Activated CD8-positive, alpha-beta T cell treated with anti-CD3 and anti-CD28 coated beads for 36 hours (primary cell): ENCODE measurements around the gene KLHL40. TPM values are rescaled to one million over a fixed set of nuclear protein-coding genes. Genes with fewer than 3 reads are reported as not detected.

ENCODE experiments used
- ATAC-seq: fragments of 200-7000 bp; cut with Tn5 transposase; one replicate; pipeline ENCODE4 v1.10.0; 2021; ENCODE audit warnings: mild to moderate bottlenecking, moderate library complexity
- CTCF ChIA-PET: fragments of 350-600 bp; sonication (Branson Sonifier 250); formaldehyde crosslinking; loops from one replicate; lab custom pipeline; 2021; ENCODE audit warnings: antibody characterized with exemption; lab: Charles Lee
- POLR2A ChIA-PET: fragments of 350-600 bp; sonication (Branson Sonifier 250); formaldehyde crosslinking; loops from one replicate; lab custom pipeline; 2021; ENCODE audit warnings: antibody characterized with exemption; lab: Charles Lee
- DNase-seq: peaks from one replicate; pipeline ENCODE4 v3.0.0-alpha.2; 2020
- H3K27ac Mint-ChIP-seq: one replicate; pipeline ENCODE4 v1.8.0; 2021; ENCODE audit warnings: mild to moderate bottlenecking, mixed read lengths
- H3K27me3 Mint-ChIP-seq: one replicate; pipeline ENCODE4 v1.8.0; 2021; ENCODE audit warnings: mixed read lengths
- H3K36me3 Mint-ChIP-seq: one replicate; pipeline ENCODE4 v1.8.0; 2021; ENCODE audit warnings: low read depth, mixed read lengths
- H3K4me1 Mint-ChIP-seq: one replicate; pipeline ENCODE4 v1.8.0; 2021; ENCODE audit warnings: low read depth, mixed read lengths
- H3K4me3 Mint-ChIP-seq: one replicate; pipeline ENCODE4 v1.8.0; 2021; ENCODE audit warnings: mild to moderate bottlenecking, moderate library complexity, mixed read lengths
- H3K9me3 Mint-ChIP-seq: one replicate; pipeline ENCODE4 v1.8.0; 2021; ENCODE audit warnings: mixed read lengths
- CTCF ChIP-seq: fragments of 200-600 bp; IDR thresholded peaks from one replicate; pipeline ENCODE4 v1.8.0; 2022; ENCODE audit warnings: antibody characterized with exemption, mild to moderate bottlenecking
- intact Hi-C: fragments of 100-400 bp; cut with micrococcal nuclease; formaldehyde crosslinking; loops from one replicate; pipeline ENCODE4 v1.10.0; 2022
- total RNA-seq, 2 experiments: library from RNA; stranded (reverse); gene quantifications; one replicate each; pipeline ENCODE4 v1.2.3, GENCODE V29; 2021

Gene KLHL40
- total RNA-seq, 2 experiments from 2014 or later: not detected

- DNase-seq: no peak
- H3K9me3 Mint-ChIP-seq: no peaks in the 10 kb centered on the region
- CTCF ChIA-PET: no interaction called here
- no peaks in the 10 kb centered on the region for H3K36me3 Mint-ChIP-seq
- intact Hi-C loops: no loop called here
- POLR2A ChIA-PET: no interaction called here
- H3K4me1 Mint-ChIP-seq: no peaks in the 10 kb centered on the region
- no peak overlapping the region for H3K27ac Mint-ChIP-seq
- no peak overlapping the region for H3K4me3 Mint-ChIP-seq
- ATAC-seq: no peak
- H3K27me3 Mint-ChIP-seq: no peaks in the 10 kb centered on the region
- no peak for TF ChIP-seq CTCF
Measured at GRCh38 chr3:42667523-42668412, 17.6 kb upstream of the KLHL40 start.

- H3K9me3 Mint-ChIP-seq: no peaks in the 10 kb centered on the region
- no peak for DNase-seq
- CTCF ChIA-PET: interaction anchor here (1.7 kb wide), 1 partner anchor 76 kb away, joined by 5 read pairs; no protein-coding TSS in a partner anchor
Measured at GRCh38 chr3:42668413-42668760, 16.9 kb upstream of the KLHL40 start.

GRCh38 chr3:42668793-42669217 lies 16.5 kb upstream of the KLHL40 start:
- H3K27ac Mint-ChIP-seq: no peak overlapping the region
- H3K27me3 Mint-ChIP-seq: no peaks in the 10 kb centered on the region
- TF ChIP-seq CTCF: no peak
- H3K4me1 Mint-ChIP-seq: no peaks in the 10 kb centered on the region
- H3K36me3 Mint-ChIP-seq: no peaks in the 10 kb centered on the region
- H3K4me3 Mint-ChIP-seq: no peak overlapping the region
- intact Hi-C loops: no loop called here
- no peaks in the 10 kb centered on the region for H3K9me3 Mint-ChIP-seq
- ChIA-PET CTCF (interaction anchor here (1.7 kb wide), 1 partner anchor 76 kb away, joined by 5 read pairs; no protein-coding TSS in a partner anchor), POLR2A (no interaction called here)
- DNase-seq (no peak), ATAC-seq (no peak)

More at GRCh38 chr3:42668413-42668760, 16.9 kb upstream of the KLHL40 start:
- POLR2A ChIA-PET: no interaction called here
- Mint-ChIP-seq H3K27ac (no peak overlapping the region), H3K4me3 (no peak overlapping the region), H3K27me3 (no peaks in the 10 kb centered on the region), H3K4me1 (no peaks in the 10 kb centered on the region), H3K36me3 (no peaks in the 10 kb centered on the region)
- intact Hi-C loops: no loop called here
- ATAC-seq: no peak
- no peak for TF ChIP-seq CTCF

- no peak for TF ChIP-seq CTCF
- CTCF ChIA-PET: interaction anchor here (0.8 to 1.7 kb wide), 2 partner anchors 9 to 74 kb away, joined by 3 to 5 read pairs; no protein-coding TSS in a partner anchor
- ATAC-seq (no peak), DNase-seq (no peak)
- Mint-ChIP-seq H3K36me3 (no peaks in the 10 kb centered on the region), H3K27me3 (peaks cover 2% of the 10 kb centered on the region), H3K4me1 (no peaks in the 10 kb centered on the region), H3K27ac (no peak overlapping the region), H3K9me3 (no peaks in the 10 kb centered on the region), H3K4me3 (no peak overlapping the region)
- POLR2A ChIA-PET: interaction anchor here (0.9 kb wide), 1 partner anchor 405 kb away, joined by 3 read pairs; no protein-coding TSS in a partner anchor
- intact Hi-C loops: no loop called here
Measured at GRCh38 chr3:42670051-42670576, 15.2 kb upstream of the KLHL40 start.

GRCh38 chr3:42670670-42671069 lies 14.7 kb upstream of the KLHL40 start:
- DNase-seq (peak; percentile 1), ATAC-seq (no peak)
- no peak overlapping the region for H3K27ac Mint-ChIP-seq
- ChIA-PET CTCF (no interaction called here), POLR2A (no interaction called here)
- no peak for TF ChIP-seq CTCF
- H3K9me3 Mint-ChIP-seq: no peaks in the 10 kb centered on the region
- H3K4me3 Mint-ChIP-seq: no peak overlapping the region
- intact Hi-C loops: no loop called here
- H3K27me3 Mint-ChIP-seq: peaks cover 2% of the 10 kb centered on the region
- H3K36me3 Mint-ChIP-seq: no peaks in the 10 kb centered on the region
- no peaks in the 10 kb centered on the region for H3K4me1 Mint-ChIP-seq
